GM12865 (cell line): Measurements from ENCODE around the gene DNAAF8.

Source experiments
- DNase-seq: peaks from one replicate; pipeline ENCODE4 v3.0.0; 2010; ENCODE audit warnings: low read depth
- H3K4me3 ChIP-seq: 2 replicates; pipeline ENCODE4 v1.5.1; 2011; ENCODE audit warnings: mild to moderate bottlenecking, low read depth, low read length, control low read depth
- TF ChIP-seq, protein P1 (sequence below): IDR thresholded peaks from 2 replicates; pipeline ENCODE4 v1.5.1; 2011; ENCODE audit warnings: low read length, control low read depth, low read depth, inconsistent platforms; ENCODE audit not compliant: insufficient read depth; ENCODE audit errors: missing control alignments

The DNAAF8 gene

DNA sequence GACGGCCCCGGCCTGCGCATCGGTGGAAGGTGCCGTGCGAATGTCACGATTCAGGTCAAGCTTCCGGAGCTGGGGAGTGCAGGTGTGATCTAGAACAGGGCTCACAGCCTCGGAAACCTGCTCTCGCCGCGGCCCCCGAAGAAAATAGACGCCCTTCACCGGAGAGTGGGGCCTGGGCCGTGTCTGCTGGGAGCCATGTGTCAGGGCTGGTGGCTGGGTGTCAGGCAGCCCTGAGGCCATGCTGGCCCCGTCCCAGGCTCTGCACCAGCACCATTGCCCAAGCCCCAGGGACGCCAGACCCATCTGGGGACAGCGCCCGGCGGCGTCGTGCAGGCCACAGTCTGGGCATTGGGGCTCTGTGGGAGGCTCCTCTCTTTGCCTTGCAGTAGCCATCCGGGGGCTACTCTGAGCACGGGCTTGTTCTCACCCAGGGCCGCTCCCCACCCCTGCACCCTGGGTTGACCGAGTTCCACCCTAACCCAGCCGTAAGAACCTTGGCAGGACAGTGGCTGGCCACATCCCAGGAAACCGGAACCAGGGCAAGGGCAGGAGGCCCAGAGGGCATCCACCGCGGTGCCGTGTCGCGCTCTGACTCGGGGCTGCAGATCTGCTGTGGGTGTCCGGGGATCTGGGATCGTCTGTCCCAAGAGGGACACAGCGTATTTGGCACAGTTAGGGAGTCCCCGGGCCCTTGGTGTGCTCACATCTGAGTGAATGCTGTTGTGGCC is 46.2 kb upstream of the DNAAF8 start:
- no peak for DNase-seq
- TF ChIP-seq, protein P1, sequence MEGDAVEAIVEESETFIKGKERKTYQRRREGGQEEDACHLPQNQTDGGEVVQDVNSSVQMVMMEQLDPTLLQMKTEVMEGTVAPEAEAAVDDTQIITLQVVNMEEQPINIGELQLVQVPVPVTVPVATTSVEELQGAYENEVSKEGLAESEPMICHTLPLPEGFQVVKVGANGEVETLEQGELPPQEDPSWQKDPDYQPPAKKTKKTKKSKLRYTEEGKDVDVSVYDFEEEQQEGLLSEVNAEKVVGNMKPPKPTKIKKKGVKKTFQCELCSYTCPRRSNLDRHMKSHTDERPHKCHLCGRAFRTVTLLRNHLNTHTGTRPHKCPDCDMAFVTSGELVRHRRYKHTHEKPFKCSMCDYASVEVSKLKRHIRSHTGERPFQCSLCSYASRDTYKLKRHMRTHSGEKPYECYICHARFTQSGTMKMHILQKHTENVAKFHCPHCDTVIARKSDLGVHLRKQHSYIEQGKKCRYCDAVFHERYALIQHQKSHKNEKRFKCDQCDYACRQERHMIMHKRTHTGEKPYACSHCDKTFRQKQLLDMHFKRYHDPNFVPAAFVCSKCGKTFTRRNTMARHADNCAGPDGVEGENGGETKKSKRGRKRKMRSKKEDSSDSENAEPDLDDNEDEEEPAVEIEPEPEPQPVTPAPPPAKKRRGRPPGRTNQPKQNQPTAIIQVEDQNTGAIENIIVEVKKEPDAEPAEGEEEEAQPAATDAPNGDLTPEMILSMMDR = no peak
- H3K4me3 ChIP-seq = no peak overlapping the region

GRCh38 chr16:4688674-4689045 is 45.7 kb upstream of the DNAAF8 start:
- TF ChIP-seq, protein P1 = no peak
- DNase-seq = no peak
- H3K4me3 ChIP-seq = no peak overlapping the region

DNA sequence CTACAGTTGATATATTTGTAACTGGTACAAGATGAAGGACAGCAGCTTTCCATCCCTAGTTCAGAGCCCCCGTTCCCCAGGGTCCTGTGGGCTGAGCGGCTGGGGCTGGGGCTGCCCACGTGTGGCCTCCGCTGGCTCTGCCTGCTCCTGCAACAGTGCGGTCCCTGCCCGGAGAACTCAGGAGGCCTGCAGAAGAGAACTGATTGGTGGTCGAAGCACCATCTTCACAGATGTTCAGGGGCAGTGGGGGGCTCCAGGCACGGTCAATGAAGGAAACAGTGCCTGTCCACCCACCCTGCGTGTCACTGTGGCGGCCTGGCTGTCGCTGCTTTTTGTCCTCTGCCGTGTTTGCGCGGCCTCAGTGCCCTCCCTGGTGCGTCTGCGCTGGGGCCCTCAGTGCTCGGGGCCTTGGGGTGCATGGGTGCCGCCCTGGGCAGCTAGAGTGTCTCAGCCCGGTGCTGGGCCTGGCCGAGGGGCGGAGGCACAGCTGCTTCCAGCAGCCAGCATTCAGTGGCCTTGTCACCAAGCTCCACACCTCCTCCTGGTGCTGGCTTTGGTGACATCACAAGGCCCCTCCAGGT is 45.2 kb upstream of the DNAAF8 start:
- DNase-seq = no peak
- H3K4me3 ChIP-seq = no peak overlapping the region
- TF ChIP-seq, protein P1 = no peak

DNA sequence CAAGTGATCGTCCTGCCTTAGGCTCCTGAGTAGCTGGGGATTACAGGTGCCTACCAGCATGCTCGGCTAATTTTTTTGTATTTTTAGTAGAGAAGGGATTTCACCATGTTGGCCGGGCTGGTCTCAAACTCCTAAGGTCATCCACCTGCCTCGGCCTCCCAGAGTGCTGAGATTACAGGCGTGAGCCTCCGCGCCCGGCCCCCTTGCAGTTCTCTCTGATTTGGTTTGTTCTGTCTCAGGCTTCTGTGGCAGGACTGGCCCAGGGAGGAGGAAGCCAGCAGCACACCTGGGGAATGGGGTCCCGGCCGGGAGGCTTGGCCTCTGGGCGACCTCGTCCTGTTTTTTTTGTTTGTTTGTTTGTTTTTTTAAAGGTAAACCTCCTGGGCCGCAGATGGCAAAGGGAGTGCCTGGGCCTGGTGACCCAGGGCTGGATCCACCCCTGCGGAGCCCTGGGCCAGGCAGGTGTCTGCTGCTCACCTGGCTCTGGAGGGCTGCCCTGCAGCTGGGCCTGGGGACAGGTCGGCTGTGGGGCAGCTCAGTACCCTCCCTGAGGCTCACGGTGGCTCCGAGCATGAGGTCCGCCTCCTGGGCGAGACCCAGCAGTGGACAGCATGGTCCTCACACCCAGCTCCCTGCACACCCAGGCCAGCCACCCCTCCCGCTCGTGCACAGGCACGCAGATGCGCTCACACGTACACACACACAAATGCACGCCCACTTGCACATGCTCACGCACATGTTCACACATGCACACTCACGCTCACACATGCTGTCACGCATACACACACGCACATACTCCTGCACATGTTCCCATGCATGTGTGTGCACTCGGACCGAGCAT is 44.3 kb upstream of the DNAAF8 start:
- no peak overlapping the region for H3K4me3 ChIP-seq
- TF ChIP-seq, protein P1 = no peak
- no peak for DNase-seq

DNA sequence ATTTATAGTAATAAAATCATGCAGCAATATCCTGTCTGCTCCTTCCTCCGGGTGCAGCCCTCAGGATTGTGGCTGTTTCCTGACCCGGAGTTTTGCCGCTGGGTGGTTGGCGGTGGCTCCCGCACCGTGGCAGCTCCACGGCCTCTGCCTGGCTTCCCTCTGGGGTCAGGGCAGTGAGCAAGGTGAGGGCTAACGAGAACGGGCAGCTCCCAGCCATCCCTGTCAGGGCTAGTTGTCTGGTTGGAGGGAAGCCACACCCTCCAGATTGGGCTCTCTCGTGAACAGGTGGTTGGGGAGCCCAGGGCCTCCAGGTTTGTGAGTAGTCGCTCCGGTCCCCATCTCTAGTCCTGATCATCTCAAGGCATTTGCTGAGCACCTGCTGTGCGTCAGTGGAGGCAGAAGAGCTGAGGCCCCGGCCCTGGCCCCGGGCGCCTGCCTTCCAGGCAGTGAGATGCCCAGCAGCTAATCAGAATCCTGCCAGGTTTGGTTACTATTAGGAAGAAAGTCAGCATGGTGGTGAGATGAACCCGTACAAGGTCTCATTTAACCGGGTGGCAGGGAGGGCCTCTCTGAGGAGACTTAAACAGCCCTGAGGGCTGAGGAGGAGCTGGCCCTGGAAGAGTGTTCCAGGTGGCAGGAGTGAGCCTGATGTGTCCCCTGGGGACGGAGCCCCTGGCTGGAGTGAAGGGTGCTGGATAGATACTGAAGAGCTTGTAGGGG is 43.2 kb upstream of the DNAAF8 start:
- no peak for DNase-seq
- TF ChIP-seq, protein P1 = no peak
- H3K4me3 ChIP-seq = no peak overlapping the region

DNA sequence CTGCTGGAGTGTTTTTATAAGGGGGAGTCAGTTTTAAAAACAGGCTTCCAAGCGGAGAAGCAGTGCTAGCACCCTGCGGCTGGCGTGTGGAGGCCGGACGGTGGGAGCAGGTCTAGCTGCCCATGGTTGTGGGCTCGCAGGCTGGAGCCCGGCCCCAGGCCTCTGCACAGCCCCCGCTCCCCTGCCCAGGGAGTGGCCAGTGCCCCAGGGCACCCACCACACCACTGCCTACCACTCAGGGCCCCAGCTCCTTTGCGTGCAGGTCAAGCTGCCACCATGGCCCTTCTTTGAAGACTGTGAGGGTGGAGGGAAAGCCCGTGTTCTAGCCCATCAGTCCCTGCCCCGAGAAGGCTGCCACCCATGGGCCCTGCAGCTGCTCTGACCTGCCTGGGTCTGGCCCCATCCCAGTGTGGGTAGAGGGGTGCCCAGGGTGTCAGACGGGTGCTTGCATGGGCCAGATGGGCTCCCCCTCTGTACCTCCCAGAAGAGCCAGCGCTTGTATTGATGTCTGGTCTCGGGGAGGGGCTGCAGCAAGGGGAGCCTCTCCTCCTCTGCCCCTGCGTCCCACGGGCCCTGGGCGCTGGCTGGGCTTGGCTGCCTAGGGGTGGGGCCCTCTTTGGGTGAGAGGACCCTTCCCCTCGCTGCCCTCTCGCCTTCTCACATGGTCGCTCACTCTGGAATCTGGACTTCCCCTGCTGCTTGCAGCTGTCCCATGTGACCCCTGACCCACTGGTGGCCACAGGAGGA is 42.5 kb upstream of the DNAAF8 start:
- no peak overlapping the region for H3K4me3 ChIP-seq
- TF ChIP-seq, protein P1 = no peak
- DNase-seq = no peak
